HG02973 (cell line): ENCODE measurements around the gene BEND7.
"Not testable (repeated sequence)": the region's sequence is repeated elsewhere in the genome, so short reads cannot be mapped to it uniquely, and the experiment has no call there.

Experiments
- ATAC-seq: cut with Tn5 transposase; IDR thresholded peaks from one replicate; pipeline ENCODE4 v1.9.1; 2021; ENCODE audit warnings: moderate library complexity; ENCODE audit not compliant: unreplicated experiment

The BEND7 gene

DNA sequence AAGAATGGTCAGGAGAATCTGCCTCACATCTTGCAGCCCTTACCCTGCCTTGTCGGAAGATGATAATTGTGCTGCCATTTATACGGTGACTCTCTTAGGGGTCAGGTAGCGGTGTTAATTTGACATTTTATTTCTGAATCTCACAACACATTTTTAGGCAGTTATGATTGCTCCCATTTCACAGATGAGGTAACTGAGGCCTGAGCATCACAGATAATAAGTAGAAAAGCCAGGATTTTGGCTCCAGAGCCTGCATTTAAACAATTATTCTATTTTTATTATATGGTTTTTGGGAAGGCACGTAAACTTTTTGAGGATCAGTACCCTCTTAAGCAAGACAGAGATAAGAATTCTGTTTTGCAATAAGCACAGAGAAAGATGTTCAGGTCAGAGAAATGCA, 103.4 kb downstream of the BEND7 start:
- no peak for ATAC-seq

DNA sequence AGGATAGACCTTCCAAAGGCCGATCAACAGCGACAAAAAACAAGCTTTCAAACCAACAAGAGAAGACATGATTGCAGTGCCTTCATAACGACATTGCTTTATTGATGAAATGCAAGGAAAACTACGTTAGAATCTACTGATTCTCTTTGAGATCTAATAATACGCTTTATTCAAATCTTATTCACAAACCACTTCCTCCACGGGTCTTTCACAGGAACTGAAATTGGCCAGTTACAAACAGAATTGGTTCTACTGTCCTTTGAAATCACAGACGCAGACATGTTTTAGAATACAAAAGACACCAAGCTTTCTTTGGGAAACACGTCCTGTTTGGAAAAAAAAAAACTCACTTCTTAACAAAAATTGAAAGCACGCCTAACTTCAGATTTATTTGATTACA, 106.0 kb downstream of the BEND7 start:
- no peak for ATAC-seq

DNA sequence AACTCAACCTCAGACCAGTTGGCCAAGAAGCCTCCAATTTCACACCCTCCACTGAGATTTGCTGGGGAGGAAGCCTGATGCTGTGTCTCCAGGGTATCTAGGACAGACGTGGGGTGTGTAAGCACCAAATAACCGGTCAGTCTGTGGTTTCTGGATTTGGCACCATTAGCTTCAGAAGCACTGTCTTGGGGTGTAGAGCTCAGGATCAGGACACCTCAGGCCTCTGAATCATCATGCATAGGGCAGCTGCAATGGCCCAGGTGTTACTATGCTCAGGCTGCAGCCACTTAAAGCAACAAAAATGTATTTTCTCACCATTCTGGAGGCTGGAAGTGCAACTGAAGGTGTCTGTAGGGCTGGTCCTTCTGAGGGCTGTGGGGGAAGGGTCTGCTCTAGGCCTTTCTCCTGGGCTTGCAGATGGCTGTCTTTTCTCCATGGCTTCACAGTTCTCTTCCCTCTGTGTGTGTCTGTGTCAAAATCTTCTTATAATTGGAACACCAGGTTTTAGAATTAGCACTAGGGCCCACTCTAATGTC, 107.4 kb downstream of the BEND7 start:
- no peak for ATAC-seq

DNA sequence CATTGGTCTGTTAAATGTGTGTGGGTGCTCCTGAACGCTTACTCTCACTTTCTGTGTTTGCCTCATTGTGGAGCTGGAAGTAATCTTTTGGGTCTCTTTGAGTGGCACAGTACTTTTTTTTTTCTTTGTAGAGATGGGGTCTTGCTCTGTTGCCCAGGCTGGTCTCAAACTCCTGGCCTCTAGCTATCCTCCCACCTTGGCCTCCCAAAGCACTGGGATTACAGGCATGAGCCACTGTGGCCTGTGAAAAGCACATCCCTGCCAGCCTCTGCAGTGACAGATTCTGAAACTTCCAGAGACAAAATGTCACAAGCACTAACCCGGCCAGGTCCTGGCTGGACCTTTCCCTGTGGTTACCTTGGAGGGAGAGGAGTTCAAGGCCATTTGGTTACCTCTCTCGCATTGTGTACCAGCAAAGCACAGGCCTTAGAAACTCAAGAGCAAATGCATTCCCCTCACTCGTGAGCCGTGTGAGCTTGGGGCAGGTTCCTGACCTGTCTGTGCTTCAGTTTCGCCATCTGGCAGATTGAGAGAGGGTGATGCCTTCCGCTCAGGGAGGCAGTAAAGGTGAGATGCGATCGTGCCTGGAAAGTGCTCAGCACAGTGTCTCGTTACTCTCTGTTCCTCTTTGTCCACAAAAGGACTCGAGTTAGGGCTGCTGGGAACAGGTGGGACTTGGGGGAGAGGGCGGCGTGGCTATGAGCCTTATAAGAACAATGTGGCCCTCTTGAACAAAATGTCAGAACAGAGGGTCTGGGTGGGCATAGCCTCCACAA, 108.1 kb downstream of the BEND7 start:
- no peak for ATAC-seq

DNA sequence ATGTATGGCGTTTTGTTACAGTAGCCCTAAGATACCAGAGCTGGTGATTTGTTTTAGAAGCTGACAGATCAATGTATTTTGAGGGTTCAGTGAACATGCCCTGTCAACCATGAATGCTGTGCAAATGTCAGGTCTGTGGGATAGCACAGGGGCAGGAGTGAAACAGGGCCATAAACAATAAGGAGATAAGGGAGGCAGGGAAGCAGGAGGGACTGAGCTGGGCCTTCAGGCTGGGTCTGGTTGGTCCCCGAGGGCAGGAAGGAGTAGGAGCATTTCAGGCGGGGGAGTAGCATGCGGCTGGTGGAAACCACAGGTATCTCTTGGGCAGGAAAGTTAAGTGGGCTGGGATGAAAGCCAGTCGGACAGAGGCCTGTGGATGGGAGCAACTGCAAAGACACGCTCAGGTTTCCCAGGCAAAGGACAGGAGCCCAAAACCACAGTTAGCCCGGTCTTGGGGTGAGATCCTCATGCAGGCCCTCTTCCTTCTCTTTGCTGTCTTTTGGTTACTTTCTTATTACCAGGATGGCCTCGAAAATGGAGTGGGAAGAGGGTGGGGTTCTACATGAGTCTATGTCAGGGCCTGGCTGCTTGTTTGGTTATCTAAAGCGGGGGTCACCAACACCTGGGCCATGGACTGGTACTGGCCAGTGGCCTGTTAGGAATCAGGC, 111.2 kb downstream of the BEND7 start:
- no peak for ATAC-seq

DNA sequence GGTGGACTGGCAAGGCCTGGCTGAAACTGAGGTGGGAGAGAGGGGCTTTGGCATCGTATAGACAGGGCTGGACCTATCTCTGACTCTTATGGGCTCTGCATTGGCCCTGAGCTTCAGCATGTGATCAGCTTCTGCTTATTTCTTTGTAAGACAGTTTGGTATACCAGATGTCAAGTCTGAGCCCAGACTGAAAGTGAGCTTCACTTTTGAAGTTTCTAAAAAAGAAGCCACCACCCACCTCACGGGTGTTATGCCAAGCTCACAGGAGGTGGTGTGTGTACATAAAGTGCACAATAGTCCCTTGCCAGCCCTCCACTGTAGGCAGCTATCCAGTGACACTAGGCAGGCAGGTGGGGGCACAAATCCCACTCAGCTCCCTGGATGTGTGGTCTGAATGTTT, 112.1 kb downstream of the BEND7 start:
- ATAC-seq: no peak

DNA sequence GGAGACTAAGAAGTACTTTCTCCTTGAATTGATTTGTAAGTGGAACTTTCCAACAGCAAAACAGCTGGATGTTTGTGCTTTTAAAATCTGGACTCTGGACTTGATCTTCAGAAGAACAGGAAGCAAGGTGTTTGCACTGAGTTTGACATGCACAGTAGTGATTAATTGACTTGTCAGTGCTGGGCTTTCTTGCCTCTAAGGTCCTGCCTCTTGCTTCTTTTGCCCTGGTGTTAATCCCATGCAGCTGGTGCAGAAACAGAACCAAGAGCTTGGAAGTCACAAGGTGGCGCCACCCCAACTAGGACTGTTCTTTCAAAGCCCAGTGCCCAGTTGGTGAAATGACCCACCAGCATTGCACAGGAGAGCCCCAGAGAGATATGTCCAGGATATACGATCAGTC, 114.0 kb downstream of the BEND7 start:
- no peak for ATAC-seq

DNA sequence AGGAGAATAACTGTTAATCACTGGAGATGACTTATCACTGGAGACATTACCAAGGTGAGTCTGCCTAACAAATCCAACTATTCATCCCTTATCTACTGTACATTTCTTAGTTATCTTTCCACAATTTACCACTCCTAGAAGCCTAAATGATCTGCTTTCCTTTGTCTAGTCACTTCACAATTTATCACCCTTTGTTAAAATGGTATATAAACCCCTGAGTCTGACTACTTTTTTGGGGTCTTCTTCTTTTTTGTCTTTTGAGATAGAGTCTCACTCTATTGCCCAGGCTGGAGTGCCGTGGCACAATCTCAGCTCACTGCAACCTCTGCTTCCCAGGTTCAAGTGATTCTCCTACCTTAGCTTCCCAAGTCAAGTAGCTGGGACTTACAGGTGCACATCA, 114.7 kb downstream of the BEND7 start:
- ATAC-seq: no peak

DNA sequence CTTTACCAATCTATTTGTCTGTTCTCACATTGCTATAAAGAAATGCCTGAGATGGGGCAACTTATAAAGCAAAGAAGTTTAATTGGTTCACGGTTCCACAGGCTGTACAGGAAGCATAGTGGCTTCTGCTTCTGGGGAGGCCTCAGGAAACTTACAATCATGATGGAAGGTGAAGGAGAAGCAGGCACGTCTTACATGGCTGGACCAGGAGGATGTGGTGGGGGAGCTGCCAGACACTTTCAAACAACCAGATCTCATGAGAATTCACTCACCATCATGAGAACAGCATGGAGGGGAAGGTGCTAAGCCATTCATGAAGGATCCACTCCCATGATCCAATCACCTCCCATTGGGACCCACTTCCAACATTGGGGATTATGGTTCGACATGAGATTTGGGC, 115.9 kb downstream of the BEND7 start:
- no peak for ATAC-seq

DNA sequence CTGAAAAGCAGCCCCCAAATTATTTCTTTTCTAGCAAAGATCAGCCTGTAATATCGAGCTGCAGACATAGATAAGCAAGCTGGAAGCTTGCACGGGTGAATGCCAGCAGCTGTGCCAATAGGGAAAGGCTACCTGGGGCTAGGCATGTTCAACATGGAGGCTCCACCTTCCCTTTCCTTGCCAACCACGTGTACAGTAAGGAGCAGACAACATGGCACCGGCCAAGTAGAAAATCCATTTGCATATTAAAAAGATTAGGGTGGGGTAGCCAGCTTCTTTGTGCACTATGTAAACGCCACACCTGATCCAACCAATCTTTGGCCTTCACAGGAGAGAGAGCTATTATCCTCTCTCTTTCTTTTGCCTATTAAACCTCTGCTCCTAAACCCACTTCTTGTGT, 124.0 kb downstream of the BEND7 start:
- ATAC-seq: no peak

DNA sequence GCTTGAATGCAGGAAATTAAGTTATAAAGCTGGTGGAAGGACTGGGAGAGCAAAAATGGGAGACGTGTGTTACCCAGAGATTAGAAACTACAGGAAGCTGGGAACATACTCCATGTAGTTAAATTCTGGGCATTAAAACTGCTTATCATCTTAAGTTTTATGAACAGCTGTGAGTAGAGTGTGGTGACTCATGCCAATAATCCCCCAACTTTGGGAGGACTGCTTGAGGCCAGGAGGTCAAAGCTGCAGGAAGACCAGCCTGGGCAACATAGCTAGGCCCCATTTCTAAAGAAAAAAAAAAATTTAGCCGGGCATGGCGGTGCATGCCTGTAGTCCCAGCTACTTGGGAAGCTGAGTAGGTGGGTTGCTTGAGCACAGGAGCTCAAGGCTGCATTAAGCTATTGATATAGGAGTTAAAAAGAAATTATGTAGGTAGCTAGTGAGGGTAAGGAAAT, 124.5 kb downstream of the BEND7 start:
- no peak for ATAC-seq

DNA sequence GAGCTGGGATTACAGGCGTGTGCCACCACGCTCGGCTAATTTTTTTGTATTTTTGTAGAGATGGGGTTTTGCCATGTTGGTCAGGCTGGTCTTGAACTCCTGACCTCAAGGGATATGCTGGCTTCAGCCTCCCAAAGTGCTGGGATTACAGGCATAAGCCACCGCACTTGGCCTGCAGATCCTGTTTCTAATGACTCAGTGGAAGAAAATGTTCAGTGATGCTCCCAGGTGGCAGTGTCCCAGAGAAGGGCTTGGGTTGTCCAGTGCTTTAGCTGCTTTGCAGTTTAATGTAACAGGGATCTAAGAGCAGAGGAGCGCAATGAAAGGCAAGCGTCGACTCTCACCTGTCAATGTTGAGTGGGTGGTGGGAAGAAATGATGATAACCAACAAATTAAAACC, 125.4 kb downstream of the BEND7 start:
- not testable (repeated sequence) for ATAC-seq

DNA sequence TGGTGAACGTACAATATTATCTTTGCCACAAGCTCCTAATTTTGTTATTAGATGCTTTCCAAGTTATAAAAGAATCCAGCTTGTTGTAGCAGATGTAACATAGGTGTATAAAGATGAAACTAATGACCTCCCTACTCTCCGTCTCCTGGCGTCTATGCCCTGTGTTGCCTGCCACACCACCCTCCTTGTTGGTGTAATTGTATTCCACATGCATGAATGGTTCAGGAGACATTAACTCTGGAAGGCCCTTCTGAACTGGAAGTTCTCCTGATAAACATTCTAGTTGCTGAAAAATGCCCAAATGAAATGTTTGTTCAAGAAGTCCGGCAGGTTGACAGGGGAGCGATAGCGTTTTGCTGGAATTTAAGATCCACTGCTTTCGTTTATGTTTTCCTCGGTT, 126.8 kb downstream of the BEND7 start:
- ATAC-seq: no peak

DNA sequence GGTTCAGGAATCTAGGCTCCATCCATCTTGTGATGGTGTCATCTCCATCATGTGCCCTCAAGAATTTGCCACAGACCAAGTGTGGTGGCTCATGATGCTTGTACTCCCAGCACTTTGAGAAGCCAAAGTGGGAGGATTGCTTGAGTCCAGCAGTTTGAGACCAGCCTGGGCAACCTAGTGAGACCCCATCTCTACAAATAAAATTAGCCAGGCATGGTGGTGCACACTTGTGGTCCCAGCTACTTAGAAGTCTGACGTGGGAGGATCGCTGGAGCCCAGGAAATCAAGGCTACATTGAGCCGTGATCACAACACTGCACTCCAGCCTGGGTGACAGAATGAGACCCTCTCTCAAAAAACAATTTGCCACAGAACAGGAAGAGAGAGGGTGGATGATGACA, 127.7 kb downstream of the BEND7 start:
- no peak for ATAC-seq

DNA sequence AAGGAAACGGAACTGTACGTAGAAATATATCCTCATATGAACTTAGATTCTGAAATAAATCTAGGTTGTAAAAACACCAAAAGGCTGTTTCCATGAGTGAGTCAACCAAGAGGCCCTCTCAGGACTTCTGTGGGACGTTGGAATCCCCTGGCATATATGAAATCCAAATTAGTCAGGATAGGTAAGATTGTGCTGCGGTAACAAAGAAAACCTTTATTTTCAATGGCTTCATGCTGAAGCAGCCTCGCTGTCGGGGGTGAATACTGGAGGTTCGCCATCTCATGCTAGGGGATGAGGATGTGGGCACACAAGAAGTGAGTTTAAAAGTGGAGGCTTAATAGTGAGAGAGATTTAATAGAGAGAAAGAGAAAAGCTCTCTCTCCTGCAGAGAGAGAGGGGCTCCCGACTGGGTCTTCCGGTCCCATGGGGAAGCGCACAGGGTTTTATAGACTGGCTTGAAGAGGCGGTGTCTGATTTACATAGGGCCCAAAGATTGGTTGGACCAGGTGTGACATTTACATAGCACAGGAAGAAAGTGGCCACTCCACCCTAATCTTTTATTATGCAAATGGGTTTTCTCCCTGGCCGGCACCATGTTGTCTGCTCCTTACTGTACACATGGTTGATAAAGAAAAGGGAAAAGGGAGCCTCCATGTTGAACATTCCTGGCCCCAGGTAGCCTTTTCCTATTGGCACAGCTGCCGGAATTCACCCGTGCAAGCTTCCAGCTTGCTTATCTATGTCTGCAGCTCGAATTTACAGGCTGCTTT, 128.4 kb downstream of the BEND7 start:
- no peak for ATAC-seq

DNA sequence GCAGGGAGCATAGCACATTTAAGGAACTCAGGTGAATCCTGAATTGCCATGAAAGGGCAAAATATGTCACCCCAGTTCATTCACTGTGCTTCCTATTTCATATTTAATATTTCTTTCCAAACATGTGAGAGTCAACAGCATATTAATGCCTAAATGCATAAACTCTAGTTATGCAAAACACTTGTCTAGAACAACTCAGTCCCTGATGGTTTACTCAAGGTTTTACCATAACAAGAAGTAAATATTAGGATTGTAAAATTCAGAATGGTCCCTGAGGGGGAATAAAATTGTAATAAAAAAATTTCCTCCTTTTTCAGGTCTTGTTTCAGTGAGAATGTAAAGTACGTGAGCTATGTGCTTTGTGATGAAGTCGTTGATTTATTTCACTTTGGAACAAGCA, 129.1 kb downstream of the BEND7 start:
- no peak for ATAC-seq

DNA sequence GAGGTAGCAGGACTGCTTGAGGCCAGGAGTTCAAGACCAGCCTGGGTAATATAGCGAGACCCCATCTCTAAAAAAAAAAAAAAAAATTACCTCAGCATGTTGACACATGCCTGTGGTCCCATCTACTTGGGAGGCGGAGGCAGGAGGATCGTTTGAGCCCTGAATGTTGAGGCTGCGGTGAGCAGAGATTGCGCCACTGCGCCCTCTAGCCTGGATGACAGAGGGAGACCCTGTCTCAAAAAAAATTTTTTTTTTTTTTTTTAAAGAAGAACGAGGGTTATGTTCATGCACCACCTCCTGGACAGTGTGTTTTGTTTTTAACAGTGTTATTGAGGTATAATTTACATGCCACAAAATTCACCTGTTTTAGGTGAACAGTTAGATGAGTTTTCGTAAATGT, 129.6 kb downstream of the BEND7 start:
- ATAC-seq: no peak

DNA sequence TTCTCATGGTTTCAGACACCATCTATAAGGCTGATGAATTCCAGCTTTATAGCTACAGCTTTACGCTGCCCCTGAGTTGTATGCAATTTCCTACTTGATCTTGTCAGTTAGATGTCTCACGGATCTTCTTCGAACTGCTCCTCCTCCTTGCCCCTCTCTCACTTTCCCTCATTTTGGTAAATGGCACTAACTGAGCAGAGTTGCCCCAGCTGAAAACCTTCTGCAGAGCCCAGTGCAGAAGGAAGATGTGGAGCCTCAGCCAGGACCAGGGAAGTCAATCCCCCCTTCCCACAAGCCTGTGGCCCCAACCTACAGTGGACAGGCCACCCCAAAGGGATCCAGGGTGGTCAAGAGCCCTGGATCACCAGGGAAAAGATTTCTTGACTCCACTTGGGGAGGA, 131.8 kb downstream of the BEND7 start:
- ATAC-seq: no peak

DNA sequence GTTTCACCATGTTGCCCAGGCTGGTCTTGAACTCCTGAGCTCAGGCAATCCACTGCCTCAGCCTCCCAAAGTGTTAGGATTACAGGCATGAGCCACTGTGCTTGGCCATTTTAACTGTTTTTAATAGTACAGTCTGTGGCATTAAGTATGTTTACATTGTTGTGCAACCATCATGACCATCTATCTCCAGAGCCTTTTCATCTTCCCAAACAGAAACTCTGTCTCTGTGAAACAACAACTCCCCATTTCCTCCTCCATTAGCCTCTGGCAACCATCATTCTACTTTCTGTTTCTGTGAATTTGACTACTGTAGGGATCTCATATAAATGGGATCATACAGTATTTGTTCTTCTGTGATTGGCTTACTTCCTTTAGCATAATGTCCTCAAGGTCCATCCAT, 132.4 kb downstream of the BEND7 start:
- ATAC-seq: no peak

DNA sequence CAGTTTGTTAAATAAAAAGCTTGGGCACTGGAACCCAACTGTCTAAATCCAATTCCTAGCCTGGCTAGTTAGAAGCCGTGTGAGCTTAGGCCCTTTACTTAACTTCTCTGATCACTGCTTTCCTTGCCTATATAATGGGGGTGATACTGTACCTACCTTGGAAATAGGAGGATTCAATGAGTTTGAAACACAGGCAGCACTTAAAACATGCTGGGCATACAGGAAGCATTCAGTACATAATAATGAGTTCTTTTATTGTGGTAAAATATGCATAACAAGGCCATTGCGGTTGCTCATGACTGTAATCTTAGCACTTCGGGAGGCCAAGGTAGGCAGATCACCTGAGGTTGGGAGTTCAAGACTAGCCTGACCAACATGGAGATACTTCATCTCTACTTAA, 133.3 kb downstream of the BEND7 start:
- ATAC-seq: no peak

DNA sequence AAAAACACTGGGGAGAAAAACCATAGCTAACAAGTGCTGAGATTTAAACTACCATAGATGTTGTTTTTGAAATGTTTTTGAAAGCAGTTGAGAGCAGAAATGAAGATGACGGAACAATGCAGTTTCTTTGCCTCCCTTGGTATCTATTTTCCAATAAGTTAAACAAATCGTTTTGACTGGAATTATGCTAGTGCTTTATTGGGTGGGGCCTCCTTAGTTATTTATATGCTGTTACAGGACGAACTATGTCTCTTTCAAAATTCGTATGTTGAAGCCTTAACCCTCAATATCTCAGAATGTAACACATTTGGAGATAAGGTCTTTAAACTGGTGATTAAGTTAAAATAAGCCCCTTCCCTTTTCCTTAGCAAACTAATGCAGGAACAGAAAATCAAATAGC, 135.2 kb downstream of the BEND7 start:
- no peak for ATAC-seq

DNA sequence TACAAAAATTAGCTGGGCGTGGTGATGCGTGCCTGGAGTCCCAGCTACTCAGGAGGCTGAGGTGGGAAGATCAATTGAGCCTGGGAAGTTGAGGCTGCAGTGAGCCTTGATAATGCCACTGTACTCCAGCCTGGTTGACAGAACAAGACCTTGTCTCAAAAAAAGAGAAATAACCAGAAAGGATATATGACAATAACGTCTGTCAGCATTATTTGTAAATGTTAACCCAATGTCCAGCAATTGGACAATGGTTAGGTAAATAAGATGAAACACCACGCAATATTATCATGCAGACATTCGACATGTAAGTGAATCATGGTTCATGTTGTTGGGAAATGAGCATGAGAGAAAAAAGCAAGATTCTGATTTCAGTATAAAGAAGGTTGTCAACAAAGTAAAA, 136.1 kb downstream of the BEND7 start:
- no peak for ATAC-seq
